A673 (cell line): ENCODE data around the gene SOBP. TPM values are rescaled to one million over a fixed set of nuclear protein-coding genes. Genes with fewer than 3 reads are reported as not detected.

Experiments
- BruUV-seq: library from RNA; stranded (reverse); fragments of 400-500 nt; replicated peaks from 2 replicates; lab custom pipeline; 2021; lab: Mats Ljungman, UMichigan
- CTCF ChIA-PET: fragments of 300-600 bp; sonication (Branson Sonifier 250); formaldehyde crosslinking; loops from one replicate; lab custom pipeline; 2022; ENCODE audit warnings: antibody characterized with exemption; lab: Charles Lee
- POLR2A ChIA-PET: fragments of 300-600 bp; sonication (Branson Sonifier 250); formaldehyde crosslinking; loops from one replicate; lab custom pipeline; 2022; ENCODE audit warnings: antibody characterized with exemption; ENCODE audit not compliant: low non-redundant PET; lab: Charles Lee
- DNase-seq: peaks from one replicate; pipeline ENCODE4 v3.0.0-alpha.2; 2015; ENCODE audit warnings: low spot score
- H3K27ac ChIP-seq: fragments of 200-600 bp; sonication (generic); 2 replicates; pipeline ENCODE4 v1.5.1; 2016; ENCODE audit warnings: mixed run types, low read depth, mild to moderate bottlenecking, mixed read lengths, antibody characterized with exemption, low read length; ENCODE audit not compliant: poor library complexity, severe bottlenecking
- H3K27me3 ChIP-seq: fragments of 200-600 bp; sonication (generic); replicated peaks from 2 replicates; pipeline ENCODE4 v1.6.1; 2017; ENCODE audit warnings: mixed run types, low read depth, mild to moderate bottlenecking, mixed read lengths, antibody characterized with exemption, low read length; ENCODE audit not compliant: insufficient read depth, poor library complexity
- H3K36me3 ChIP-seq: fragments of 200-600 bp; sonication (generic); 2 replicates; pipeline ENCODE4 v1.6.1; 2016; ENCODE audit warnings: mixed run types, mild to moderate bottlenecking, mixed read lengths, antibody characterized with exemption, low read length; ENCODE audit not compliant: insufficient read depth, poor library complexity, severe bottlenecking
- H3K4me1 ChIP-seq: fragments of 200-600 bp; sonication (generic); 2 replicates; pipeline ENCODE4 v1.6.1; 2017; ENCODE audit warnings: mixed run types, mild to moderate bottlenecking, mixed read lengths, antibody characterized with exemption, low read length; ENCODE audit not compliant: insufficient read depth, poor library complexity, severe bottlenecking
- H3K4me3 ChIP-seq: fragments of 200-600 bp; sonication (generic); 2 replicates; pipeline ENCODE4 v1.5.1; 2016; ENCODE audit warnings: low read depth, mixed run types, mild to moderate bottlenecking, mixed read lengths, low read length; ENCODE audit not compliant: poor library complexity, severe bottlenecking
- H3K9me3 ChIP-seq: fragments of 200-600 bp; sonication (generic); 2 replicates; pipeline ENCODE4 v1.6.1; 2016; ENCODE audit warnings: mixed run types, low read depth, mild to moderate bottlenecking, mixed read lengths, antibody characterized with exemption, low read length; ENCODE audit not compliant: poor library complexity, severe bottlenecking
- CTCF ChIP-seq: fragments of 300-800, 200-600 bp; sonication (generic); conservative IDR thresholded peaks from 2 replicates; pipeline ENCODE4 v1.5.1; 2017; ENCODE audit warnings: low read depth, mild to moderate bottlenecking, antibody characterized with exemption, low read length, moderate library complexity, mixed read lengths
- EZH2 ChIP-seq: fragments of 200-600 bp; sonication (generic); IDR thresholded peaks from 2 replicates; pipeline ENCODE4 v1.6.1; 2017; ENCODE audit warnings: borderline replicate concordance, low read depth, mild to moderate bottlenecking, mixed read lengths, antibody characterized with exemption, low read length; ENCODE audit not compliant: poor library complexity, severe bottlenecking
- intact Hi-C: fragments of 100-400 bp; cut with micrococcal nuclease; formaldehyde crosslinking; loops from one replicate; pipeline ENCODE4 v1.10.0; 2022; ENCODE audit not compliant: unreplicated experiment
- total RNA-seq: library from RNA; stranded (reverse); gene quantifications from 2 replicates; pipeline ENCODE4 v1.2.3, GENCODE V29; 2021

The SOBP gene
- total RNA-seq, 1 experiment from 2014 or later: 3.3 TPM

DNA sequence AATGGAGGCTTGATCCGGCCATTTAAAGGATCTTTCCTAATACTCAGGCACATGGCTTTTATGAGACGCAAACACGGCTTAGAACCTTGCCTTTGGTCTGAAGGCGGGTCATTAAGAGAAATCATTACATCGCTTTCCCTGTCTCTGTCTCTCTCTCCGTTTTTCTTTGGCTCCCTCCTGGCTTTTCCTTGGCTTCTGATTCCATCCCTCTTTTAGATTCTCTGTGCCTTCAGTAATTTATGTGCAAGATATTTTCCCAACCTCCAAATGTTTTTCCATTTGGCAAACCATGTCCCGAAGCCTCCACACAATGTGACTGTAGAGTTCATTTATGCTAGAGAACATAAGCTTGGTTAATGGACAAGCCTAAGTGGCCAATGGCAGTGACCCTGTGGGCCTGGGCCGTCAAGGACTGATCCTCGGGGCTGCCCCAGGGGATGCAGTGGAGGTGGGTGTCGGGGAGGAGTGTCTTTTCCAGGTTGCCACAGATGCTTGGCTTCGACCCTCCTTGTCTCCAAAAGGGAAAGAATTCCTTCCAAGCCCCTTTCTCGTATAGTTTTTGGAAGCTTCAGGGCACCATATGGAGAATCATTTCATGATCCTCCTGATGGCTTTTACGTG, 177.2 kb downstream of the SOBP start:
- Histone ChIP-seq H3K4me3 (no peak overlapping the region), H3K4me1 (no peaks in the 10 kb centered on the region), H3K36me3 (no peaks in the 10 kb centered on the region), H3K27ac (no peak overlapping the region), H3K9me3 (no peaks in the 10 kb centered on the region), H3K27me3 (no peaks in the 10 kb centered on the region)
- no TSS peak for BruUV-seq
- ChIA-PET POLR2A (no interaction called here), CTCF (no interaction called here)
- no peak for TF ChIP-seq CTCF
- TF ChIP-seq EZH2: no peak
- intact Hi-C loops: no loop called here
- DNase-seq: no peak

DNA sequence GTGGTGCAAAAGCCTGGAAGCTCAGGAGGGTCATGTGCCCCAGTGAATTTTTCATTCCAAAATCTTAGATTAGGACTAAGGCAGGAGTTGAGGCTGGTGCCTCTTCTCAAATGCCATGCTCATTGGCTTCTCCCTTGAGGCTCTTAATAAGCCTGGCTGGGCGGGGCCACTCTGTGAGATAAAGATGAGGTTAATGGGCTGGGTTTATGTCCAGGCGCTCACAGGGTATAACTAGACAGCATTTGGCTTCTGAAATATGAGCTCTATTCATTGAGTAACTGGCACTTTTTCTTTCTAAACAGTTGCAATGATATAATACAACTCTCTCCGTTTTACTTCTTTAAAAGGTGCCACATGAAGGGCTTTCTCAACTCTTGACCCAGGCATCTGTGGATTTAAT, 177.9 kb downstream of the SOBP start:
- CTCF ChIA-PET: no interaction called here
- intact Hi-C loops: no loop called here
- Histone ChIP-seq H3K4me3 (no peak overlapping the region), H3K36me3 (no peaks in the 10 kb centered on the region), H3K4me1 (no peaks in the 10 kb centered on the region), H3K27ac (no peak overlapping the region), H3K9me3 (no peaks in the 10 kb centered on the region), H3K27me3 (no peaks in the 10 kb centered on the region)
- BruUV-seq: no TSS peak
- no peak for TF ChIP-seq CTCF
- POLR2A ChIA-PET: no interaction called here
- peak; percentile 38 for DNase-seq

- DNase-seq: no peak
- Histone ChIP-seq H3K36me3 (no peaks in the 10 kb centered on the region), H3K27ac (no peak overlapping the region), H3K9me3 (no peaks in the 10 kb centered on the region), H3K4me3 (no peak overlapping the region), H3K4me1 (no peaks in the 10 kb centered on the region), H3K27me3 (no peaks in the 10 kb centered on the region)
- intact Hi-C loops: no loop called here
- ChIA-PET POLR2A (no interaction called here), CTCF (no interaction called here)
- BruUV-seq: no TSS peak
- TF ChIP-seq CTCF (no peak), EZH2 (no peak)
These were observed 179.0 kb downstream of the SOBP start for GRCh38 chr6:107668743-107669474.
